DND-41 (cell line): ENCODE results near the gene SPRR4.

ENCODE experiments used
- ATAC-seq: fragments of 200-7000 bp; cut with Tn5 transposase; 3 replicates; pipeline ENCODE4 v1.9.1; 2021; ENCODE audit warnings: low read depth; ENCODE audit not compliant: insufficient read depth
- DNase-seq: peaks from one replicate; pipeline ENCODE4 v3.0.0-alpha.2; 2020
- H2AFZ ChIP-seq: 2 replicates; pipeline ENCODE4 v1.6.0; 2012; ENCODE audit warnings: low read depth, low read length
- H3K27ac ChIP-seq: 2 replicates; pipeline ENCODE4 v1.5.1; 2012; ENCODE audit warnings: low read length, inconsistent platforms
- H3K27me3 ChIP-seq: fragments of 200-600 bp; sonication (generic); 2 replicates; pipeline ENCODE4 v1.6.0; 2012; ENCODE audit warnings: low read length, mild to moderate bottlenecking, inconsistent platforms; ENCODE audit not compliant: insufficient read depth, poor library complexity
- H3K36me3 ChIP-seq: 2 replicates; pipeline ENCODE4 v1.5.1; 2012; ENCODE audit warnings: low read length, inconsistent platforms; ENCODE audit not compliant: insufficient read depth
- H3K4me1 ChIP-seq: 2 replicates; pipeline ENCODE4 v1.5.1; 2012; ENCODE audit warnings: mild to moderate bottlenecking, low read length; ENCODE audit not compliant: insufficient read depth
- H3K4me2 ChIP-seq: 2 replicates; pipeline ENCODE4 v1.6.0; 2012; ENCODE audit warnings: mild to moderate bottlenecking, moderate library complexity, low read length, inconsistent platforms; ENCODE audit not compliant: insufficient read depth
- H3K4me3 ChIP-seq, 2 experiments: fragments of 200-600 bp in 1 of 2; shearing (Covaris generic) in 1 of 2; 2 replicates each; pipeline ENCODE4 v1.5.1; 2012 to 2016; ENCODE audit warnings: inconsistent platforms in 2 of 2, low read length in 2 of 2, mild to moderate bottlenecking in 2 of 2, low read depth in 1 of 2, moderate library complexity in 1 of 2
- H3K79me2 ChIP-seq: 2 replicates; pipeline ENCODE4 v1.6.0; 2012; ENCODE audit warnings: low read length, inconsistent platforms; ENCODE audit not compliant: insufficient read depth
- H3K9ac ChIP-seq: 2 replicates; pipeline ENCODE4 v1.6.0; 2012; ENCODE audit warnings: low read depth, mild to moderate bottlenecking, inconsistent platforms, low read length, moderate library complexity
- H3K9me3 ChIP-seq: 2 replicates; pipeline ENCODE4 v1.5.1; 2012; ENCODE audit warnings: low read length, moderate library complexity, mild to moderate bottlenecking, inconsistent platforms; ENCODE audit not compliant: insufficient read depth, severe bottlenecking
- H4K20me1 ChIP-seq: 2 replicates; pipeline ENCODE4 v1.6.0; 2012; ENCODE audit warnings: low read length; ENCODE audit not compliant: insufficient read depth
- CTCF ChIP-seq: IDR thresholded peaks from 2 replicates; pipeline ENCODE4 v1.5.1; 2012; ENCODE audit warnings: borderline replicate concordance, low read length, moderate library complexity, mild to moderate bottlenecking; ENCODE audit not compliant: poor library complexity, severe bottlenecking; ENCODE audit errors: extremely low read depth
- EZH2 ChIP-seq: IDR thresholded peaks from 3 replicates; pipeline ENCODE4 v1.6.1; 2012; ENCODE audit warnings: borderline replicate concordance, low read depth, mild to moderate bottlenecking, moderate library complexity, low read length, inconsistent platforms; ENCODE audit not compliant: severe bottlenecking

Gene SPRR4

GRCh38 chr1:152941037-152941711 is 29.3 kb upstream of the SPRR4 start:
- Histone ChIP-seq H3K4me1 (no peaks in the 10 kb centered on the region), H3K79me2 (no peaks in the 10 kb centered on the region), H3K27ac (no peak overlapping the region), H3K4me3 (no peak overlapping the region), H2AFZ (no peak overlapping the region), H3K36me3 (no peaks in the 10 kb centered on the region), H3K9ac (no peak overlapping the region), H3K27me3 (no peaks in the 10 kb centered on the region), H3K9me3 (no peaks in the 10 kb centered on the region), H3K4me2 (no peak overlapping the region), H4K20me1 (no peaks in the 10 kb centered on the region)
- TF ChIP-seq CTCF, result no peak
- no peak for TF ChIP-seq EZH2
- ATAC-seq (no peak), DNase-seq (no peak)

GRCh38 chr1:152942161-152942560 is 28.3 kb upstream of the SPRR4 start:
- Histone ChIP-seq H3K4me1 (no peaks in the 10 kb centered on the region), H3K79me2 (no peaks in the 10 kb centered on the region), H3K36me3 (no peaks in the 10 kb centered on the region), H3K4me2 (no peak overlapping the region), H3K27me3 (peaks cover 6% of the 10 kb centered on the region), H3K4me3 (no peak overlapping the region), H3K9me3 (no peaks in the 10 kb centered on the region), H3K9ac (no peak overlapping the region), H2AFZ (no peak overlapping the region), H4K20me1 (no peaks in the 10 kb centered on the region), H3K27ac (no peak overlapping the region)
- no peak for DNase-seq
- no peak for ATAC-seq
- no peak for TF ChIP-seq EZH2
- TF ChIP-seq CTCF, result no peak

GRCh38 chr1:152946248-152946647 is 24.2 kb upstream of the SPRR4 start:
- H3K27ac ChIP-seq, result no peak overlapping the region
- ATAC-seq (no peak), DNase-seq (no peak)
- H3K4me2 ChIP-seq, result no peak overlapping the region
- H3K4me1 ChIP-seq, result no peaks in the 10 kb centered on the region
- peaks cover 13% of the 10 kb centered on the region for H3K27me3 ChIP-seq
- H2AFZ ChIP-seq, result no peak overlapping the region
- no peak overlapping the region for H3K4me3 ChIP-seq
- H4K20me1 ChIP-seq, result no peaks in the 10 kb centered on the region
- H3K36me3 ChIP-seq, result no peaks in the 10 kb centered on the region
- H3K79me2 ChIP-seq, result no peaks in the 10 kb centered on the region
- H3K9ac ChIP-seq, result no peak overlapping the region
- no peak for TF ChIP-seq EZH2
- no peak for TF ChIP-seq CTCF
- H3K9me3 ChIP-seq, result no peaks in the 10 kb centered on the region
